ENCODE data around the gene TPM3.
A peak's percentile ranks its signal among the peaks of the same experiment; 100 is the strongest.
"Not testable (repeated sequence)": the region's sequence is repeated elsewhere in the genome, so short reads cannot be mapped to it uniquely, and the experiment has no call there.

Gene TPM3

DNA sequence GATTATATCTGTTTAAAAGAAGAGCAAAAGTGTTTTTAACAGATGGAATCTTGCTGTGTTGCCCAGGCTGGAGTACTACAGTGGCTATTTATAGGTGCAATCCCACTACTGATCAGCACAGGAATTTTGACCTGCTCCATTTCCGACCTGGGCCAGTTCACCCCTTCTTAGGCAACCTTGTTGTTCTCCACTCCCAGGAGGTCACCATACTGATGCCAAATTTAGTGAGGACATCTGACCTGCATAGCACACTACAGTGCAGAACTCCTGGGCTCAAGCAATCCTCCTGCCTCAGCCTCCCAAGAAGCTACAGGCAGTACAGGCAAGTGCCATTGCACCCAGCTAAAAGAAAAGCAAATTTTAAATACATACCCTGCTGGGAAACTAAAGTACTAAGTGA is 25.7 kb downstream of the TPM3 start:
- no peak for DNase-seq (ENCODE audit: low read depth)

DNA sequence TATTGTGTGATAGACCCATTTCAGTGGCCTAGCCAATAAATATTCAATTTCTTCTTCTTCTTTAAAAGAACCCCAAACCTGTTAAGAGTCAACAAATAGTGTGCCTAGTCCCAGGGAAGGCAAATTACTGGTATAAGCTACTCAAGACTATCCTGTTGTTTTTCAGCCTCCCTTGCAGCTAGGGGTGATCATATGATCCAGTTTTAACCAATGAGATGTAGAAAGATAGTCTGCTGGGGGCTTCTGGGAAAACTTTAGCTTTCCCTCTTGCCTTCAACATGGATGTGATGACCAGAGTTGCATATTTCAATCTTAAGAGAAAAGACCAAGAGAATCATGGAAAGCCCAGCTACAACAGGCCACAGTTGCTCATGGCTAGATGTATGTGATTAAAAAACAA is 32.3 kb downstream of the TPM3 start:
- DNase-seq (ENCODE audit: low read depth) = no peak

DNA sequence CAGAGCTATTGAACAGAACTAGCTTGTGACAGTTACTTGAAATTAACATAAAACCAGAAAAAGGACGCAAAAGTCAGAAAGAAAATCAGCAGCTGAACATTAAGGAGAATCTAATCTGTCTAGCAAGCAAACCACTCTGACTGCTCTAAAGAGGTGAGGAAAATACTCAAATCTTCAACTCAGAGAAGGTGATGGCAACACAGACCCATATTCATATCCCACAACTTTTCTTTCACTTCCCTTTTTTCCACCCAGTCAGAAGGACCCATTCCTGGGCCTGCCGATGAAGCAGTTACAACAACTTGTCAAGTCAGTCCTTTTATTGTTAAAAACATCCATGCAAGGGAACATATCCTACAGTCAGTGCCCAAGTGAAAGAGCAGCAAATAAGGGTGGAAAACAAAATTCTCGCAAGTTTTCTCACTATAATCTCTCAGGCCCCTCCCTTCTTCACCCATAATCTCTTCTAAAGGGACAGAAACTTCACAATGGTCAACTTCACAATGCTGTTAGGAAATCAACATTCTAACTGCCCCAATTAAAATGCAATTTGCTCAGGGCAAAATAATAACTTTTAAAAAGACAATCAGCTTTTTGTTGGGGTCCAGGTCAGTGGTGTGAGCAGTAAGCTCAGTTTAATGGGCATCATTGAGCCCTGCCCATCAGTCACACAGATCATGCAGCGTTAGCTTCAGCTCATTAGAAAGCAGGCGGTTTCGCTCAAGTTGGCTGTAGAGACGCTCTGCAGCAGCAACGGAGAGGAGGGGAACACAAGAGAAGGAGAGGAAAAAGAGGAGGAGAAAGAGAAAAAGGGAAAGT is 33.4 kb downstream of the TPM3 start:
- no peak for DNase-seq (ENCODE audit: low read depth)

DNA sequence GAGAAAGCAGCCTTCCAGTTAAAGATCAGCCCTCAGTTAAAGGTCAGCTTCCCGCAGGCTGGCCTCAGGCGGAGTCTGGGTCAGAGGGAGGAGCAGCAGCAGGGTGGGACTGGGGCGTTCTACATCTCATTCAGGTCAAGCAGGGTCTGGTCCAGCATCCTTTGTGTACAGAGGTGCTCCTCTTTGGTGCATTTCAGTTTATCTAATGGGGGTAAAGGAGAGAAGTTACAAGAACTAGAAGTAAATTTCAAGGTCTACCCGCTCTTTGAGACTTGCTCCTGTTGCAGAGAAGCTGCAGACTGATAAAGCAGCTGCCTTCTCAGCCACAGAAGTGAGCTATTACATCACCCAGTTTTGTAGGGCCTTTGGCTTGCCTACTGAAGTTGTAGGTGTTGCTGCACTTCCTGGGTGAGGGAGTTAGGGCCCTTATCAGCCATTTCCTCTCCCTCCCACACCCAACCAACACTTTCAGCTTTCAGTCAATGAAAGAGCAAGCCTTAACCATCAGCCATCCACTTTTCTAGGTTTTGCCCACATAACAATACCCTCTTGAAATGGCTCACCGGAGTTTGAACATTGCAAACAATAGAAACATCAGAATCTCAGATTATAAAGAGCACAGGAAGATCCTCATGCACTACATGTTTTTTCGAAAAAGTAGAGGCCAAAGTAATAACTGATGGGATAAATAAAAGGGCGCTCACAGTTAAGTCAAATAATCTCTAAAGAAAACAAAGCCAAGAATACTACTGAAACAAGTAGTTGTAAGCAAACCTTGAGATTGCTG is 34.2 kb downstream of the TPM3 start:
- DNase-seq (ENCODE audit: low read depth) = no peak

DNA sequence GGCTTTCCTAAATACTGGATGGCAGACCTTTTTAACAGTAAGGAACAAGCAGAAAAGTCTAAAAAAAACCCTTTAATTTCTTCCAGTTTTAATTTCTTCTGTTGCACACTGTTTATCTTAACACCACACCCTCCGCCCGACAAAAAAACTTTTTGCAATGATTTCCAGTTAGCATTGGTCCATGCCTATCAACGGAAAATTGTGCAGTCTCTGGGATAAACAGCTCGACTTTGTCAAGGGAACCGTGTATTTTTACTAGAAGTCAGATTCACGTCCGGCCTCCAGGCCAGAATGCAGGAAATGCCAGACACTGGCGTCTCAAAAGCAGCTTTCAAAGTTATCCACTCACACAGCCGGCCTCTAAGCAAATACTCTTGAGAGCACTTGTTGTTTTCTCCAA is 36.6 kb downstream of the TPM3 start:
- peak; percentile 77 for DNase-seq (ENCODE audit: low read depth)

DNA sequence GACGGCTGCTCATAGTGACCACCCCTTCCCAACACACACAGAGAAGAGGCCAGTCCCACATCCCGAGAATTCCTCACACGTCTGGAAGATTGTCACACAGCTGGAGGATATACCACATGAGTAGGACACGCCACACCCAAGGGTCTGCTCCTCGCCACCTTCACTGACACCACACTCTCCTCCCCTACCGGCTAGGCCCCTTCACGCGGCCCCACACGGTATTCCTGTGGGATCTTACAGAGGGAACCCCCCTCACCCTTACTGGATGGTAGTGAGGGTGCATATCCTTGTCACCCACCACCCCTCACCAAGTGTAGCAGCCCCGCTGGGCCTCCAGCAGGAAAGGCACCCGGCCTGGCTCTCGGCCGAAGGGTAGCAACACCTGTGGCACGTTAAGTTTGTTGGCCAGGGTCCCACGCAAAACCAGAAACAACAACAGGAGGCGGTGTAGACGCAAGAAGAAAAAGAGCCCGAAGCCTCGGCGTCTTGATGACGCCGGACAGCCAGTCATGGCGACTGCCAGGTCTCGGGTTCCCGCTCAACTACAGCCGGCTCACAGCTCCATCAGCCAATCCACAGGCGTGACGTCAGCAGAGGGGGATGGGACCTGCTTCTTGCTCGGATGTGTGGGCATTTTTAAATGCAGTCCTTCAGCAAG is 37.2 kb downstream of the TPM3 start, which contains the start of gene NUP210L:
Gene NUP210L, minus strand, starts transcription at position 540 of the 658 bp plus-strand sequence.
- DNase-seq (ENCODE audit: low read depth) = peak; percentile 49

DNA sequence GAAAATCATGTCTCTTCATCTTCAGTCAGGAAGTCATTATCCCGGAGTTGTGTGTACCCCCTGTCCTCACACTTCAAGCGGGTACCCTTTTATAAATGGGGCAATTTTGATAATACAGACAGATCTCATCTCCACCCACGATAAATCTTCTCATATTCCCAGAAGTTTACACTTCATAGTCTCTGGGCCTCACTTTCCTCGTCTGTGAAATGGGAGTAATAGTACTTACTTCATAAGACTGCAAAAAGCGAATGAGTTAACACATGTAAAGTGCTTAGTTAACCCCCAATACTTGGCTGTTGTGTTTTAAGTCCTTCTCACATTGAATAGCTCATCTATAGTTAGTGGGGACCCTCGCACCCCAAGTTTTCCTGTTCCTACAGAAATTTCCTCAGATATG is 37.8 kb downstream of the TPM3 start:
- DNase-seq (ENCODE audit: low read depth) = no peak

DNA sequence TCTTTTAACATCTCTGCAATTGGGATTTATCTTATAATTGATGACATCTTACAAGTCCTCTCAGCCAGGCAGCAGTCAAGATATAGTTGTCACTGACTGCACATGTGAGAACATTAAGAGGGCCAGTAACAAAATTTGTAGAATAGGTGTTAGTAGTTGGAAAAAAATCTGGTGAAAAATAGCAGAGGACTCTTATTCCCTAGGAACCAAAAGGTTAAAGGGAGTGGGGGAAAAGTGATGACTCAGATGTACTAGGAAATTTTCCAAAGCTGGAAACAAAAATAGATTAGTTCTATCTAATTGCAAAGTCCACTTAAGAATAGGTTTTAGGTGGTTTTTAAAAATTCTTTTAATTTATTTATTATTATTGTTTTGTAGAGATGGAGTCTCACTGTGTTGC is 40.6 kb downstream of the TPM3 start:
- DNase-seq (ENCODE audit: low read depth) = peak; percentile 44

DNA sequence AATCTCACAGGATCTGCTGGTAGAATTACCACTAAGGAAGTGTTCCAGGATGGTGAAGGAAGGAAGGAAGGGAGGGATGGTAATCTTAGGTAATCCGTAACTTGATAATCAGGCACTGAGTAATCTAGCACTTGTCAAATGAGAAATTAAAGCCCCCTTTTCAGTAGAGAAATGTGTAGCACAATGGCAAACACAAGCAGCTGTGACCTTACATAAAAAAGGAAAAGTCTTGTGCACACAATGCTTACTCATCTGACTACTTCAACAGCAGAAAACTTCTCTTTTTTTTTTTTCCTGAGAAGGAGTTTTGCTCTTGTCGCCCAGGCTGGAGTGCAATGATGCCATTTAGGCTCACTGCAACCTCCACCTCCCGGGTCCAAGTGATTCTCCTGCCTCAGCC is 43.1 kb downstream of the TPM3 start:
- peak; percentile 4 for DNase-seq (ENCODE audit: low read depth)

DNA sequence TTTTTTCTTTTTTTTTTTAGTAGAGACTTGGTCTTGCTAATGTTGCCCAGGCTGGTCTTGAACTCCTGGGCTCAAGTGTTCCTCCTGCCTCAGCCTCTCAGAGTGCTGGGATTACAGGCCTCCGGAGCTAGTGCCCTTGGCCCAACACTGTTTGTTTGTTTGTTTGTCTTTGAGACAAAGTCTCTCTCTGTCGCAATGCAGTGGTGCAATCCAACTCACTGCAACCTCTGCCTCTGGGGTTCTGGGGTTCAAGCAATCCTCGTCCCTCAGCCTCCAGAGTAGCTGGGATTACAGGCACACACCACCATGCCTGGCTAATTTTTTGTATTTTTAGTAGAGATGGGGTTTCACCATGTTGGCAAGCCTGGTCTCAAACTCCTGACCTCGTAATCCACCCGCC is 44.4 kb downstream of the TPM3 start:
- DNase-seq (ENCODE audit: low read depth) = peak; percentile 3

DNA sequence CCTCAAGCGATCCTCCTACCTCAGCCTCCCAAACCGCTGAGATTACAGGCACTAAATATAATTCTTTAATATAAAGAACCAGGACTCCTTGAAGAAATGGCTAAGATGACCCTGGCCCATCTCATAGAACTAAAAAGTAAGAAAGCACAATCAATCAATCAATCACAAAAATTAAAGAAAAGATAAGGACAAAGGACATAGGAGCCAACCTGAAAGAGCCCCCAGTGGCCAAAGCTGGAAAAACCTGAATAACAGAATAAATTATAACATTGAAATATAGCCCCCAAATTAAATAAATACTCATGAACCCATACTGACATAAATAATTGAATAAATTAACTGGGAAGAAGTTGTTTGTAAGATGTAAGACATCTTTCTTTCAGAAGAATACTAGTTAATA is 45.9 kb downstream of the TPM3 start:
- no peak for DNase-seq (ENCODE audit: low read depth)

DNA sequence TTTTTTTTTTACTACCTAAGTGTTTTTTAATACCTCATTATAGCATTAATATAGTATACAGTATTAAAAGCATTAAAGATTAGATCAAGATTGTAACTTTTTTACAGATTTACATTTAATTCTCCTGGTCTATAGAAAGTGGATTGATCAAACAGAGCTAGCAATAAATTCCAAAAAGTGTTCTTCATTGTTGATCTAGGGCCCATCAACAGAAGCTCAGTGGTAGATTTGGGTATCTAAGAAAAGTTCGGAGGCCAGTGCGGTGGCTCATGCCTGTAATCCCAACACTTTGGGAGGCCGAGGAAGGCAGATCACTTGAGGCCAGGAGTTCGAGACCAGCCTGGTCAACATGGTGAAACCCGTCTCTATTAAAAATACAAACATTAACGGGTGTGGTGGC is 49.5 kb downstream of the TPM3 start:
- no peak for DNase-seq (ENCODE audit: low read depth)

DNA sequence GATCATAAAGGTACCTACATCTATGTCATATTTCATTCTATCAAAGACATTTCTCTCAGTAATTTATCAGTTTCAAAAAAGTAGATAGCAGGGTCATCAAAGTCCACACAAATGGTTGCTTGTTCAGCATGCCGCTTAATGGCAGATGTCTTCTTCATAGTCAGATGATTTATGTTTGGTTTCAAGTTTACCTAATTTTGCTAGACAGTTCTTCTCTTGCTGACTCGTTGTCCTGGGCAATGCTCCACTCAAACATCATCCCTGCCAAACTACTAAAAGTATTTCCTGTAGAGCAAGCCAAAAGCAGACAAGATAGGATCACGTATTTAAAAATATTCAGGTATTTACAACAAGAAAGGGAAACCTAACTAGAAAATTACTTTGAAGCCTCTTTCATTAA is 50.7 kb downstream of the TPM3 start:
- peak; percentile 59 for DNase-seq (ENCODE audit: low read depth)

DNA sequence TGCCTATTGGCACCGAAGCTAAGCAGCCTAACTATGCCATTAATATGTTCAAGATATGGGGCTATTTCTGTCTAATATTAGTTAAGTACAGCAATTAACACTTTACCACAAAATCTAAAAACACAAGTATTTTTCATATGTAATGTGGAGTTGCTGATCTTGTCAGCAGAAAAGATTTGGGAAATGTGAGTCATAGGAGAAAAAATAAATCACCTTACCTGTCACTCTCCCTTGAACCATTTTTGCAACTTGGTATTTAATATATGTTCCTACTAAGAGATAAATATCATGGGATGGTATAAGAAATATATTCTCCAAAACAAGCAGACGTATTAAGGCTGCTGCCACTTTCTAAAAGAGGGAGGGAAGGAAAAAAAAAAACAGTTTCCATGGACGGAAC is 54.0 kb downstream of the TPM3 start:
- DNase-seq (ENCODE audit: low read depth) = no peak

DNA sequence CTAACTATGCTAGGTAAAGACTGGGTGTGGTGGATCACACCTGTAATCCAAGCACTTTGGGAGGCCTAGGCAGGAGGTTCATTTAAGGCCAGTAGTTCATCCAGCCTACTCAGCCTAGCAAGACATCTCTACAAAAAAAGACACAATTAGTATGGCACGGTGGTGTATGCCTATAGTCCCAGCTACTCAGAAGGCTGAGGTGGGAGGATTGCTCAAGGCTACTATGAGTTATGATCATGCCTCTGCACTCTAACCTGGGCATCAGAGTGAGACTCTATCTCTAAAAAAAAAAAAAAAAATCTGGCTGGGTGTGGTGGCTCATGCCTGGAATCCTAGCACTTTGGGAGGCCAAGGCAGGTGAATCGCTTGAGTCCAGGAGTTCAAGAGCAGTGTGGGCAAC is 58.6 kb downstream of the TPM3 start:
- no peak for DNase-seq (ENCODE audit: low read depth)

DNA sequence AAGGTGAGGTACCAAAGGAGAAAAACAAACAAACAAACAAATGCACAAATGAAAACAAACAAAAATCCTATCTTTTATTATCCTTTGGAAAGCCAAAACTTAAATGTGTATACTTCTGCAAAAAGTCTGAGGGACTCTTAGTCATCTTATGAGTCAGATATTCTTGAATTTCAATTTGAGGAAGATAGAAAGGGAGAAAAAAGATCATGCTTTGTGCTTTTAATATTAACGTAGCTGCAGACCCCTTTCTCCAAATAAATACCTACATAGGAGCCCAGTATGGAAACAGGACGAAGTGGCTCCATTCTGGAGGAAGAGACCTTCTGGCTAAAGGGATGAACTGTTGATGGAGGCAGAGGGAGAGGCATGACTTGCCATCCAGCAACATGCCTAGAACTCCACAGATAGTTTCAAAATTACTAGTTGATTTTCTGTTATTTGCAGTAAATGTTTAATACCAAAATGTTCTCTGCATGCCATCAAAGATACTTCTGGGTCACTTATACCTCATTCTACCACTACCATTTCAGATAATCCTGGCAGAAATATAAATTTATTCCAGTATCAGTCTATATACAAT is 62.4 kb downstream of the TPM3 start:
- no peak for DNase-seq (ENCODE audit: low read depth)

DNA sequence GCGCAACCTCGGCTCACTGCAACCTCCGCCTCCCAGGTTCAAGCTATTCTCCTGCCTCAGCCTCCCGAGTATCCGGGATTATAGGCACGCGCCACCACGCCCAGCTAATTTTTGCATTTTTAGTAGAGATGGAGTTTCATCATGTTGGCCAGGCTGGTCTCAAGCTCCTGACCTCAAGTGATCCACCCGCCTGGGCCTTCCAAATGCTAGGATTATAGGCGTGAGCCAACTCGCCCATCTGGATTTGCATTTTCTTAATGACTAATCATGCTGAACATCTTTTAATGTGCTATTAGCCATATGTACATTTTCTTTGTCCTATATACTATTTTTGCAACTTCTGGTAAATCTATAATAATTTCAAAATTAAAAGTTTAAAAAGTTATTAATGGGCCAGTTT is 68.7 kb downstream of the TPM3 start:
- DNase-seq (ENCODE audit: low read depth) = not testable (repeated sequence)

DNA sequence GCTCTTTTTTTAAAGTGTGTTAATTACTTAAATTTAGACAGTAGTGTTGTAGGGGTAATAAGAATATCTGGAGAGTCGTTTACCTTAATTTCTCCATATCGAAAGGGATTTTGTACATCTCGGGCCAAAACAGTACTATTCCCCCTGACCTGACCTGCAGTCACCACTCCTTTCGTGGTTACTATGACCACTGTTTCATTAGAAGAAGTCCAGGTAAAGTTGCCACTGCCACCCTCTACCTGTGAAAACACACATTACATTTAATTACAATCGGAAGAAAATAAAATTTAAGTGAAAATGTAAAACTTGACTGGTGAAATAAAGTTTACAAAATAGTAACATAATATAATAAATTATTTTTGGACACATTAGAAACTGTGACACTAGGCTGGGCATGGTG is 74.3 kb downstream of the TPM3 start:
- DNase-seq (ENCODE audit: low read depth) = no peak

DNA sequence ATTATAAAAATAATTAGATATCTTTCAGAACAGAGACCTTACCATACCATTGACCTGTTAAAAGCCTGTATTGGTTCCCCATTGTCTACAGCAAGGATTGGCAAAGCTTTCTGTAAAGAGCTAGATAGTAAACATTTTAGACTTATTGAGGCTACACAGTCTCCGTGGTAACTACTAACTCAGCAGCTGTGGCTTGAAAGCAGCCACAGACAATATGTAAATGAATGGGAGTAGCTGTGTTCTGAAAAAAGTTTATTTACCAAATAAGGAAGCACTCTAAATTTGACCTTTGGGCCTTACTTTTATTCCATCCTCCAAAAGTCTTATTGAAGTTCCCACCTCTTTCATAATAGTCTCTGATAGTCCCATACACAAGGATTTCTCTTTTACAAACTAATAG is 76.7 kb downstream of the TPM3 start:
- DNase-seq (ENCODE audit: low read depth) = no peak
